GM18951 (cell line): ENCODE results near the gene LBHD2.

Experiments used
- POLR2A ChIP-seq: IDR thresholded peaks from 4 replicates; pipeline ENCODE4 v1.6.1; 2011; ENCODE audit warnings: mild to moderate bottlenecking; ENCODE audit not compliant: insufficient read length, insufficient read depth; ENCODE audit errors: extremely low read depth
- in situ Hi-C: fragments of 300-500 bp; cut with MboI; formaldehyde crosslinking; loops from one replicate; pipeline ENCODE4 v1.12.0; 2022; ENCODE audit warnings: low sequenced_read_pairs, mixed read lengths, inconsistent platforms; ENCODE audit not compliant: unreplicated experiment

Gene LBHD2

DNA sequence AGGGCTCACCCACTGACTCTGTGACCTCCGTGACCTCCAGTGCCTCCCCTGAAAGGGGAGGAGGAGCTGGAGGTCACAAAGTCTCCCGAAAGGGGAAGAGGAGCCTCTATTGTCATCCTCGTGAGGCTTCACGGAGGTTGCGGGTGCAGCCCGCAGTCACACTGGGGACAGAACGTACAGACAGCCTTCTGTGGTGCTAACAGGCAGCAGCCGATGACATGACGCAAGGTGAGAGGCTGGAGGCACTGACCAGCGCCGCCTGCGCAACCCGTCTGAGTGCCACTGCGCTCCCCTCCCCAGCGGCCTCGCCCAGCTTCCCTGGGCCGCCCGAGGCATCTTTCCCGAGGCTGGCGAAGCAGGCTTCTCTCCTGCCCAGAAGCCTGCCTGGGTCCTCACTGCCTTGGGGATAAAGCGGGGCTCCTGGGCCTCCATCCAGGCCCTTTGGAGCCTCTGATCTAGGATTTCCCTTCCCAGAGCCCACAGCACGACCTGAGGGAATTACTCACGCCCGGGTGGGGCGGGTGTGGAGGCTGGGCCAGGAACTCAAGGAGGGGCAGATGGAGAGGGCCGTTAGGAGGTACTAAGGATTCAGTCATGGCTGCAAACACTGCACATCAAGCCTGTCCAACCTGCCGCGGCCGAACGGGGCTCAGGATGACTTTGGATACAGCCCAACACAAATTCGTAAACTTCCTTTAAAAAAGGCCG, 12.3 kb upstream of the LBHD2 start:
- in situ Hi-C loops, result no loop called here
- no peak for TF ChIP-seq POLR2A

DNA sequence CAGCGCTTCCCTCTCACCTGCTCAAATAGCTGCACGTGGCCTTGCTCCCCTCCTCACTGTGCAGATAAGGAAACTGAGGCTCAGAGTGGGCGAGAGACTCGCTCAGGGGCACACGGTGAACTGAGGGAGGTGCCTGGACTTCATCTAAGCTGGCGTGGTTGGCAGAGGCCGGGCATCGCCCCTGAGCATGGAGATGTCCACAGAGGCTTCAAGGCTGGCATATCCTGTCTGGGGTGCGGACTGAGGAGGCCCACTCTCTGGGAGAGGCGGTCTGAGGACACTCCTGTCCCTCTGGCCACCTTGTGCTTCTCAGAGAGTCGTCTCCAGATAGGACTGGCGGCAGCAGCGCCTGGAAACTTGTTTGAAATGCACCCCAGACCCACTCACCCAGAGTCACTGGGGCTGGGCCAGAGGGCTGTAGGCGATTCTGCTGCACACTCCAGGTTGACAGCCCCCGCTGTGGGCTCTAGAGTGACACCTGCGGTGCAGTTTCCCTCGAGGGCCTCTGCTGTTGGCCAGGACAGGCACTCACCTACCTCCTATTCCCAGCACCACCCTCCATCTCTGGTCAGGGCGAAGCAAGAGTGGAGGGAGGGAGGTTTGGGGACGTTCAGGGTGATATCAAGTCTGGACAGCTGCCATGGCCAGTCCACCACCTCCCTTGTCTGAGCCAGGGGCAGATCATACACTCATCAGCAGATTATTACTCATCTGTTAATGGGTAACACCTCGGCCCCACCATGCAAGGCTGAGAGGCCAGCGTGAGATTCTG, 11.2 kb upstream of the LBHD2 start:
- in situ Hi-C loops, result no loop called here
- TF ChIP-seq POLR2A, result no peak

DNA sequence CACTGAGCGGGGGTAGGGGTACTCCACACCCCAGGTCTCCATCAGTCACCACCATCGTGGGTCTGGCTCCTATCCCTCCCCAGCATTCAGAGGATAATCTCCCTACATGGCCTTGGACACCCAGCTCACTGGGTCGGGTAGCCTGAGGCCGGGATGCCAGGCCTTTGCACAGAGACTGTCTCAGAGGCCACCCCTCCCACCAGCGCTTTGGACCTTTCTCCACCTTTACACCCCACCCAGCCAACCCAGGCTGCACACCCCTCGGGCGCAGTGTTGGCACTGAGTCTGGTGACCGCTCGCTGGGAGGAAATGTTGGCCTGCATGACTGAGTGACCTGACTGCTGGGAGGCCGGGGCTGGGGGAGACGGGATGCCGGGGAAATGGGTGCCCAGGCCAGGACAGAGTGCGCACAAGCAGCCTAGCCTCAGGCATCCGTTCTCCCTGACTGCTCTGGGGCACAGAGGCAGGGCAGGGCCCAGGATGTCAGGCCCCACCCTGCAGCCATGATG, 10.6 kb upstream of the LBHD2 start:
- in situ Hi-C loops, result no loop called here
- no peak for TF ChIP-seq POLR2A

DNA sequence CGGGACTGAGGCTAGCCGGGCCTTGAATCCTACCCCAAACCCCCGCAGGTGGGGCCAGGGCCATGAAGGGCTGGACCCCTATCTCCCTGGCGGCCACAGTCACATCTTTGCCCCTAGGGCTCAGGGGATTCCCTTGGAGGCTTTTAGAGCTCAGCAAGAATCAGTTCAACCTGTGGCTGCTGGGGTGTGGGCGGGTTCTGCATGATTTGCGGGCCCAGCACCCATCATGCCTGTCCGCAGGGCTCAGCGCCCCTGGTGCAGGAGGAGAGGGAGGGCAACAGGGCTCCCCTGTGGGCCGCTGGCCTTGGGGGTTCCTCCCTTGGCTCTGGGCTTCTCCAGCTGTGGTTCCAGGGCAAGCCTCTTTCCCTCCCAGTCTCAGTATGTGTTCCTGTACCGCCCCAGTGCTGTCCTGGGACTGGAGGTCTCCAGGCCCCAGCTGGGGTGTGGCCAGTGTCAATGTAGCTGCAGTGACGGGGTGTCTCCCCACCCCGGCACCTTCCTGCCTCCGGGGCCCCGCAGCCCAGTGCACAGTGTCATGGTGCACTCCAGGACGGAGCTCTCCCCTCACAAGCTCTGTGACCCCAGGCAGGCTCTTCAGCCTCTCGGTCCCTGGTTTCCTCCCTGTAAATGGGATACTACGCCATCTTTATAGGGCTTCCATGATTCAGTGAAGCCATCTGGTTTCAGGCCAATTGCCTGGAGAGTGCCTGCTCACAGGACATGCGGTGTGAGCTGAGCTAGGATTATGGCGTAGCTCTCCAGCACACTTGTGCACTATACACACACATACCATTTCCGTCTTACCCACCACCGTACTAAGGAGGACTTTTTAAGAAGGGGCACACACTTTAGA, 9.9 kb upstream of the LBHD2 start:
- in situ Hi-C loops, result no loop called here
- TF ChIP-seq POLR2A, result no peak

DNA sequence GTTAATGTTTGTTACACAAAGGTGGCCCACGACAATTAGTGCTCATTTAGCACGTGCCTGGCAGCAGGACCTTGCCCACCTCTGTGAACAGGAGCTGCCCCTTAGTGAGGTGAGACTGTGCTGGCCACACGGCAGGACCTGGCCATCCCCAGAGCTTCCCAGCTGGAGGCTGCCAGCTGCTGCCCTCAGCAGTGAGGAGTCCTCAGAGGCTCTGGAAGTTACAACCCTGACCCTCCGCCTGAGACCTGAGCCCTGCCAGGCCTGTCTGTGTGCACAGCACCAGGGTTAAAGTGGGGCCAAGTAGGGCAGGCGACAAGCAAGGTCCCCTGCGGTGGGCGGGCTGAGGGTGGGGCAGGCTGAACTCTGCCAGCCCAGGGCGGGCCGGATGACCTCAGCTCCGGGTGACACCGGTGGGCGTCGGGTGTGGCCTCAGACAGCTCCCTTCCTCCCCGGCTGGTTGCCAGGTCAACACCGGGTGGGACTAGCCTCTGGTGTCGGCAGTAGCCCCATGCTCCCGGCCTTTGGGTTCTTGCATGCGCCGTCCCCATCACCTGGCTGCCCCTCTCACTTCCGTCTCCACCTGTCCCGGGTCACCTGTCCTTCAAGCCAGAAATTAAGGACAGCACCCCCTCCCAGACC, 9.2 kb upstream of the LBHD2 start:
- no peak for TF ChIP-seq POLR2A
- in situ Hi-C loops, result no loop called here

DNA sequence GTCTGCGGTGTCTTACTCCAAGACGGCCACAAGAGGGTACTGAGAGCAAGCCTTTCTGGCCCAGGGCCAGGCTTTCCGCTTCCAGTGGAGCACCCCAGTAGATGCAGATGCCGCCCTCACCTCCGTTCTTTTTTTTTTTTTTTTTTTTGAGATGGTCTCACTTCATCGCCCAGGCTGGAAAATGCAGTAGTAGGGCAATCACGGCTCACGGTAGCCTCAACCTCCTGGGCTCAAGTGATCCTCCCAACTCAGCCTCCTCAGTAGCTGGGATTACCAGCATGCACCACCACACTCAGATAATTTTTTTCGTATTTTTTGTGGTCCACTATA, 5.6 kb upstream of the LBHD2 start:
- in situ Hi-C loops, result no loop called here
- no peak for TF ChIP-seq POLR2A

DNA sequence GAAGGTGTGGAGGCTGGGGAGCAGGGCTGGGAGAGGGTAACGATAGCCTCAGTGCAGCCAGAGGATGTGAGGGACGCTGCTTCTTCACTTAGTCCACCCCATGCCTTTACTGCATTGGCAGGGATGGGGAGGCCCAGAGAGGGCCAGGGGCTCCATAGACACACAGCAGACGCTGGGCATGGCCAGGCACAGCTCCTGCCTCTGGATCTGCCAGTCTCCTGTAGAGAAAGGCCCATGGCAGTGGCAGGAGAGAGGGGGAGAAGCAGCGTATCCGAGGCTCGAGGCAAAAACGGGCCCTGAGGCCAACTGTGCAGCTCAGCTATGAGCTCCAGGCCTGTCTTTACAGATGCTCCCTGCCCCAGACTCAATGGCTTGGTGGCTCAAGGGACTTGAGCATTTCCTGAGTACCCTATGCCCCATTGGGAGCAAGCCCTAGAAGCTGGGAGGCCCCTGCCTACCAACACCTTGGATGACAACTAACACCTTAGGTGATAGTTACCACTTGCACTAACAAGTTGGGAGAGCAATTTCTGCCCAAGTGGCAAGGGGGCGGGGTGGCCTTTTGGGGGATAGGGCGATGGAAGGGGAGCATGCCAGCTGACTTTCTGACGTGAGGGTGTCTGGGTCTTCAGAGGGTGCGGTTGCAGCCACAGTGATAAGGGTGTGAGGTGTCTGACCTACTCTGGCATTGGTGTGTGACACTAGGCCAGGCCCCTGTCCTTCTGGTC, 5.0 kb upstream of the LBHD2 start:
- TF ChIP-seq POLR2A, result no peak
- in situ Hi-C loops, result no loop called here

DNA sequence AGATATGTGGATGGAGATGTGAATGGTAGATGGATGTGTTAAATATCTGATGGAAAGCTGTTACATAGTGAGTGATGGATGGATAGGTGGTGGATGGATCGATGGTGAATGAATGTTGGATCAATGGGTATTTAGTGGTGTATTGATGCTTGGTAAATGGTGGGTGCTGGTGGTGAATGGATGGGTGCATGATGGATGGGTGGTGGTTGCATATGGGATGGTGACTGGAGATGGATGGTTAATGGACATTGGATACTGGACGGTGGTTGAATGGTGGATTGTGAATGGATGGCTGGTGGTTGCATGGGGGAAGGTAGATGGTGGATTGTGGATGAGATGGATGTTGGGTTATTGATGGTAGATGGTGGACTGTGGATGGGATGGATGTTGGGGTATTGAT, 2.1 kb upstream of the LBHD2 start:
- no peak for TF ChIP-seq POLR2A
- in situ Hi-C loops, result loop anchor here (10.0 kb wide), 1 partner anchor 203 kb away; no protein-coding TSS in a partner anchor

DNA sequence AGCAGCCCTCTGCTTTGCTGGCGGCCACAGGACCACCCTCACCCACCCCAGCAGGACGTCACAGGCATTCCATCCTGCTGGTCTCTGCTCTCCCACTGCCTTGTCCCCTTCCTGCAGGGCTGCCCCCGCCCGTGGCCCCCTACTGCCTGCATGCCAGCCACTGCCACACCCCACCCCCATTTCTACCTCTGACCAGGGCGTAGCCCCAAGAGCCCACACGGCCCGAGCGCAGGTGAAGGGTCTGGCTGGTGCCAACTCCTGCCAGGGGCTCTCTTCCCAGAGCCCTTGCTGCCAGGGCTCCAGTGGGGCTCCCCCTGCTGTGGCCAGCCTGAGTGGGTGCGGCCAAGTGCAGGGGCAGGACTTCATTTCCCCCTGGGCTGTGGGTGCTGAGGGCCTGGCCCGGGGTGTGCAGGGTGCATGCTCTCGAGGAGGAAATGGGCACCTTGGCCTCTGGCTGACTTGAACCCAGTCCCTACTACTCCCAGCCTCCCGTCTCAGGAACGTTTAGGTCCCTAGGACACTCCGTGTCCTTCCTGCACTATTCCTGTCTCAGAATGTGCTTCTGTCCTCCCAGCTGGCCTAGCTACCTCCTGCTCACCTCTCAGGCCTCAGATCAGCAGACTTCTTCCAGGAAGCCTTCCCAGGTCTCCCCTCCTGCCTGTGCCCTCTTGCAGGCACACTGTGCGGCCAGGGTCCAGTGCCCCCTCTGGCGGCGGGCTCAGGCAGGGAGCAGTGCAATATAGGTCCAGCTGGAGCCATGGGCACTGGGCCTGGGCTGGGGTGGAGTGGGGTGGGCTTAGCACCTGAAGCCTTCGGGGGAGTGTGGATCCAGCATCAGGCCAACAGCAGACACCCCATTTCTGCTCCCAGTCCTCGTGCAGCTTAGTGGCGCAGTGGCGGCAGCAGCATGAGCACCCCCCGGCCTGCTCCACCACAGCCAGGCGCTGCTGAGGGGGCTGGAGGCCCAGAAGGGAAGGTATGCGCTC, 1.4 kb downstream of the LBHD2 start:
- no peak for TF ChIP-seq POLR2A
- in situ Hi-C loops, result loop anchor here (10.0 kb wide), 1 partner anchor 199 kb away; no protein-coding TSS in a partner anchor

DNA sequence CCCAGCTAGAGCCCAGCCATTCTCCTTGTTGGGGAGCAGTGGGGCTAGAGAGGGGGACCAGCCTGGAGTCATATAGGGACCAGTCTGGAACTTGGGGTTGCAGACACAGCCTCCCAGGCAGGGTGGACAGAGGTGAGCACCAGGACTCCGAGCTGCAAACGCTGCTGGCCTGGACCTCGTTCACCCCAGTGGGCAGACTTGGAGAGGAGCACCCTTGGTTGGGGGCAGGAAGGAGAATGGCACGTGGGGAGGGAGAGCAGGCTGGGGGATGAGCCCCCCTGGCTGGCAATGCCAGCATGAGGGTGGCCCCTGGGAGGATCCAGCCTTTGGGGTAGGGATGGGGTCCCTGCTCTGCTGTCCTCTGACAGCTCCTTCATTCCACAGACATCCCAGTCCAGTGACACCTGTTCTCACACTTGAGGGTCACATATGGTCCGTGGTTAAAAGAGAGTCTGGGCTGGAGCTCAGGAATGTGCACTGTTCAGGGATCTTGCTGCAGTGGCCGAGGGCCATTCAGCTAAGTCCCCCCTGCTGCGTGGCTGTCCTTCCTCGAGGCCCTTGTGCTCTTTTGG, 2.8 kb downstream of the LBHD2 start:
- in situ Hi-C loops, result loop anchor here (10.0 kb wide), 1 partner anchor 198 kb away; no protein-coding TSS in a partner anchor
- no peak for TF ChIP-seq POLR2A

DNA sequence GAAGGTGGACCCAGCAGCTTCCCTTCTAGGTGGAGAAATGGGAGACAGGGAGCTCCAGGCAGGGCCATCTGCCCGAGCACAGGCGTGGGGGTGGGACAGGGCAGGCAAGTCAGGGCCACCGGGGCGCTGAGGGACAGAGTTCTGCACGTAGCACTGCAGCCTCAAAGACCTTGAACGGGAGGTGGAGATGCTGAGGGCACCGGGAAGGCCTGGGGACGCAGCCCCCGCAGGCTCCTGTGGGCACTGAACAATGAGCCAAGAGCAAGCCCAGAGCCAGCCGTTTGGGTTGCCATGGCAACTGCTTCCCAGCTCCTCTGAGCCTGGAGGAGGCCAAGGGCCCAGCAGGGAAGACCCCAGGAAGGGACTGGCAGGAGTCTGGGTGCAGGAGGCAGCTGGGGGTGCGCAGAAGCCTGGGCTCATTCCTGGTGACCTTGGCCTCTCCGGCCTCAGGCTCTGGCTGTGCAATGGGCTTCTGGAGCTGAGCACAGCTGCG, 3.4 kb downstream of the LBHD2 start:
- no peak for TF ChIP-seq POLR2A
- in situ Hi-C loops, result loop anchor here (10.0 kb wide), 1 partner anchor 197 kb away; no protein-coding TSS in a partner anchor
